Endothelial cell (in vitro differentiated cells): ENCODE measurements around the gene PTPN21. TPM values are rescaled to one million over a fixed set of nuclear protein-coding genes. Genes with fewer than 3 reads are reported as not detected.

ENCODE experiments used
- DNase-seq: peaks from one replicate; pipeline ENCODE4 v3.0.0; 2021; ENCODE audit warnings: low spot score
- H3K27ac Mint-ChIP-seq: one replicate; pipeline ENCODE4 v1.8.0; 2021; ENCODE audit warnings: mixed read lengths, inconsistent platforms; ENCODE audit not compliant: unreplicated experiment
- H3K27me3 Mint-ChIP-seq: one replicate; pipeline ENCODE4 v1.8.0; 2021; ENCODE audit warnings: mild to moderate bottlenecking, moderate library complexity, mixed read lengths, inconsistent platforms; ENCODE audit not compliant: unreplicated experiment
- H3K36me3 Mint-ChIP-seq: one replicate; pipeline ENCODE4 v1.8.0; 2021; ENCODE audit warnings: mild to moderate bottlenecking, low read depth, mixed read lengths, inconsistent platforms; ENCODE audit not compliant: unreplicated experiment
- H3K4me1 Mint-ChIP-seq: one replicate; pipeline ENCODE4 v1.8.0; 2021; ENCODE audit warnings: mild to moderate bottlenecking, mixed read lengths, inconsistent platforms; ENCODE audit not compliant: unreplicated experiment
- H3K4me3 Mint-ChIP-seq: one replicate; pipeline ENCODE4 v1.8.0; 2021; ENCODE audit warnings: mild to moderate bottlenecking, mixed read lengths, inconsistent platforms; ENCODE audit not compliant: unreplicated experiment
- H3K9me3 Mint-ChIP-seq: one replicate; pipeline ENCODE4 v1.8.0; 2021; ENCODE audit warnings: mixed read lengths, inconsistent platforms; ENCODE audit not compliant: unreplicated experiment
- CTCF ChIP-seq: fragments of 200-600 bp; sonication (generic); IDR thresholded peaks from one replicate; pipeline ENCODE4 v1.5.0; 2021; ENCODE audit warnings: antibody characterized with exemption; ENCODE audit not compliant: unreplicated experiment
- total RNA-seq: library from RNA; stranded (reverse); fragmentation: NEBNext Ultra II Directional; extraction: Animal tissue kit (Norgen Biotek cat#: 25700); gene quantifications from one replicate; pipeline ENCODE4 v1.2.1, GENCODE V29; 2021; ENCODE audit not compliant: unreplicated experiment

Gene PTPN21
- total RNA-seq, 1 donor from 2014 or later, result 22.1 TPM

DNA sequence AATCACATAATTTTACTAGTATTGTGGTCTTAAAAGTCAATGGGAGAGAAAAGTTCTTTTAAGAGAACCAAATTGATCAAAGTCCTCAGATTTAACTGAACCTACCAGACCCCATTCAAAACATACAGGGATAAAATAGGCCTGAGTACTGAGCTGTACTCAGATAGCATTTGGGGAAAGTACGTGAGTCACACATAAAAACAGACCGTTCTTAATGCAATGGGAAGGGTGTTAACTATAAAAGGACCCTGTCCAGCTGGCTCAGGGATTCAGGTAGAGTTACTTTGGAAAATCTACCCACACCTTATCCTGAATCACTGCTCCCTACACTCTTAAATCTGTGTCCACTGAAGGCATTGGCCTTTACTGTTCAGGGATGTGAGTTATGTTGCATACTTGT lies 78.0 kb downstream of the PTPN21 start:
- H3K4me3 Mint-ChIP-seq, result no peak overlapping the region
- H3K27ac Mint-ChIP-seq, result no peak overlapping the region
- no peak for DNase-seq
- no peaks in the 10 kb centered on the region for H3K9me3 Mint-ChIP-seq
- H3K27me3 Mint-ChIP-seq, result peaks cover 3% of the 10 kb centered on the region
- TF ChIP-seq CTCF, result no peak
- peaks cover 26% of the 10 kb centered on the region for H3K36me3 Mint-ChIP-seq
- peaks cover 3% of the 10 kb centered on the region for H3K4me1 Mint-ChIP-seq

GRCh38 chr14:88476214-88476774 lies 78.5 kb downstream of the PTPN21 start:
- no peaks in the 10 kb centered on the region for H3K9me3 Mint-ChIP-seq
- TF ChIP-seq CTCF, result no peak
- no peak overlapping the region for H3K27ac Mint-ChIP-seq
- H3K4me1 Mint-ChIP-seq, result peaks cover 1% of the 10 kb centered on the region
- no peak for DNase-seq
- peaks cover 3% of the 10 kb centered on the region for H3K27me3 Mint-ChIP-seq
- no peak overlapping the region for H3K4me3 Mint-ChIP-seq
- peaks cover 23% of the 10 kb centered on the region for H3K36me3 Mint-ChIP-seq

DNA sequence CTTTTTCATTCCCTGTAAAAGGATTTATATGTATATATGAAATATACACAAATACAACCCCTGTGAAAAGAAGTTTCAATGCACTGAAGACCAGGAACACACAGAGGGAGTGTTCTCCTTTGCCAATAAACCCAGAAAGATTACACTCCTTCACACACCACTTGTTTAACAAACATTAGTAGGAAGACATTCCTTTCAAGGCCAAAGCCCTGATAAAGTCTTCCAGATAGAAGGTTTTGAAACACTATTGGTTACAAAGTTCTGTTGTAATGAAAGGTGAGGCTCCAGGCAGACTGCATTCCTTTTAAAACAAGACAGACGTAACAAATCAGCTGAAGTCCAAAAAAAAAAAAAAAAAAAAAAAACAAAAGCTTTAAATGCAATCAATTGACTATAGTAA lies 81.0 kb downstream of the PTPN21 start:
- no peaks in the 10 kb centered on the region for H3K27me3 Mint-ChIP-seq
- H3K27ac Mint-ChIP-seq, result no peak overlapping the region
- no peak overlapping the region for H3K4me3 Mint-ChIP-seq
- H3K4me1 Mint-ChIP-seq, result no peaks in the 10 kb centered on the region
- no peak for DNase-seq
- H3K9me3 Mint-ChIP-seq, result no peaks in the 10 kb centered on the region
- no peak for TF ChIP-seq CTCF
- H3K36me3 Mint-ChIP-seq, result peaks cover 24% of the 10 kb centered on the region

- Mint-ChIP-seq H3K9me3 (no peaks in the 10 kb centered on the region), H3K27ac (no peak overlapping the region), H3K27me3 (no peaks in the 10 kb centered on the region), H3K36me3 (peaks cover 25% of the 10 kb centered on the region), H3K4me1 (no peaks in the 10 kb centered on the region), H3K4me3 (no peak overlapping the region)
- DNase-seq, result no peak
- no peak for TF ChIP-seq CTCF
These were observed 84.0 kb downstream of the PTPN21 start for GRCh38 chr14:88470542-88471440.

GRCh38 chr14:88468406-88468805 lies 86.4 kb downstream of the PTPN21 start:
- H3K36me3 Mint-ChIP-seq, result peaks cover 31% of the 10 kb centered on the region
- no peak for TF ChIP-seq CTCF
- H3K27ac Mint-ChIP-seq, result no peak overlapping the region
- no peaks in the 10 kb centered on the region for H3K27me3 Mint-ChIP-seq
- H3K4me1 Mint-ChIP-seq, result no peaks in the 10 kb centered on the region
- no peak for DNase-seq
- no peaks in the 10 kb centered on the region for H3K9me3 Mint-ChIP-seq
- no peak overlapping the region for H3K4me3 Mint-ChIP-seq
